ENCODE data around the gene MALAT1. TPM values are rescaled to one million over a fixed set of nuclear protein-coding genes. Genes with fewer than 3 reads are reported as not detected.

Gene MALAT1
- total and polyA plus RNA-seq, 2 experiments from 2014 or later, result 7,439 to 16,838 TPM

DNA sequence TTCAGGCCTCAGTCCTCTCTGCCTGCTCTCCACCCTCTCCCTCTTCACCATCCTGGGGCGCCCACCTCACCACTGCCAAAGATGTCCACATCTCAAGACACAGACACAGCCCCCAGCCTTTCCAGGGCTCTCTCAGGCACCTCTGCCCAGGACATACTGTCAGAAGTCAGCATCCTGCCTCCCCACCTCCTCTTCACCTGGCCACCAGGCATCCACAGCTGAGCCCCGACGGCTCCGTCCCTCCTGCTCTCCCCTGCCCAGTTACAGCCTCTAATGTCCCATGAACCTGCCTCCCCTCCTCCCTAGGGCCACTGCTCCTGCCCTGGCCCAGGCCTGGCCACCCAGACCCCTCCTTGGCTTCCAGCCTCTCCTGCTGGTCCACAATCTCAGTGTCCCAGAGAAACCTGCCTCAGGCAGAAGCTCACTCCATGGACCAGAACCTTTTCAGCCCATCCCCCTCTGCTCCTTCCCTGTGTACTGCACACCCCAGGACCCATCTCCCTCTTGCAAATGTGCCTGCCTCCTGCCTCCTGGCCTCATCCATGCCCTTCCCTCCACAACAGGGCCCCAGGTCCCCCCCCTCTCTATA is 56.1 kb downstream of the MALAT1 start:
- Histone ChIP-seq H3K27me3 (no peaks in the 10 kb centered on the region), H3K9me3 (ENCODE audit: low read depth) (no peaks in the 10 kb centered on the region), H3K27ac (no peak overlapping the region), H3K4me1 (ENCODE audit: low read depth) (peaks cover 29% of the 10 kb centered on the region), H3K36me3 (no peaks in the 10 kb centered on the region), H3K4me3 (no peak overlapping the region)
- TF ChIP-seq, protein P1, sequence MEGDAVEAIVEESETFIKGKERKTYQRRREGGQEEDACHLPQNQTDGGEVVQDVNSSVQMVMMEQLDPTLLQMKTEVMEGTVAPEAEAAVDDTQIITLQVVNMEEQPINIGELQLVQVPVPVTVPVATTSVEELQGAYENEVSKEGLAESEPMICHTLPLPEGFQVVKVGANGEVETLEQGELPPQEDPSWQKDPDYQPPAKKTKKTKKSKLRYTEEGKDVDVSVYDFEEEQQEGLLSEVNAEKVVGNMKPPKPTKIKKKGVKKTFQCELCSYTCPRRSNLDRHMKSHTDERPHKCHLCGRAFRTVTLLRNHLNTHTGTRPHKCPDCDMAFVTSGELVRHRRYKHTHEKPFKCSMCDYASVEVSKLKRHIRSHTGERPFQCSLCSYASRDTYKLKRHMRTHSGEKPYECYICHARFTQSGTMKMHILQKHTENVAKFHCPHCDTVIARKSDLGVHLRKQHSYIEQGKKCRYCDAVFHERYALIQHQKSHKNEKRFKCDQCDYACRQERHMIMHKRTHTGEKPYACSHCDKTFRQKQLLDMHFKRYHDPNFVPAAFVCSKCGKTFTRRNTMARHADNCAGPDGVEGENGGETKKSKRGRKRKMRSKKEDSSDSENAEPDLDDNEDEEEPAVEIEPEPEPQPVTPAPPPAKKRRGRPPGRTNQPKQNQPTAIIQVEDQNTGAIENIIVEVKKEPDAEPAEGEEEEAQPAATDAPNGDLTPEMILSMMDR (IDR thresholded peaks at IDR 0.05; ENCODE audit: low read depth, low read length), result no peak
- DNase-seq (ENCODE audit: low read depth in 1 of 2, low spot score in 1 of 2), result no peak

DNA sequence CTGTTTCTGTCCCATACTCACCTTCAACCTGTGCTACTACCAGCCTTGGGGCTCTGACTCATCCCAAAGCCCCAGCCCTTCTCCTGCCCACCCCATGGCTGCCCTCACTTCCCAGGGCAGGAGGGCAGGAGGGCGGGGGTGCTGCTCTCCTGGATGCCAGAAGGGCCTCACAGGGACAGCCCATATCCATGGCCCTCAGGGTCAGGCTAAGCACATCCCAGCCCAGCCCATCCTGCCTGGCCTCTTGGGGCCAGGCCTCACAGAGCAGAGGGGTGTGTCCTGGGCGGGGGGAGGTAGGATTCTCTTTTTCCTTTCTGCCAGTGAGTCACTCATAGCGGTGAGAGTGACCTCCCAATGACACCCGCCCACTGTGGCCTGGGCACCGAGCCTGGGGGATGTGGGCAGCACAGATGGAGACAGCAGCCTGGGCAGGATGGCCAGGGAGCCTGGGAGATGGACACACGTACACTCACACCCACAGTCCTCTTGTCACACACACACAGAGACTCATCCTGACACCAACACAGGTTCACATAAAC is 56.9 kb downstream of the MALAT1 start:
- Histone ChIP-seq H3K4me1 (ENCODE audit: low read depth) (peaks cover 34% of the 10 kb centered on the region), H3K27me3 (no peaks in the 10 kb centered on the region), H3K36me3 (no peaks in the 10 kb centered on the region), H3K27ac (no peak overlapping the region), H3K4me3 (no peak overlapping the region), H3K9me3 (ENCODE audit: low read depth) (no peaks in the 10 kb centered on the region)
- peak in 1 of 2 donors; percentile 81 for DNase-seq (ENCODE audit: low read depth in 1 of 2, low spot score in 1 of 2)
- TF ChIP-seq, protein P1 (IDR thresholded peaks at IDR 0.05; ENCODE audit: low read depth, low read length), result no peak

Other genes with a start within 250 kb of the MALAT1 start
- gene POLA2, start 237.1 kb upstream of the MALAT1 start, total RNA-seq, result 20.3 and 21.2 TPM in 2 replicates
- 20.3 and 31.7 TPM in 2 replicates for gene POLA2, start 237.1 kb upstream of the MALAT1 start, polyA plus RNA-seq
- 1.1 and 2.1 TPM in 2 replicates for gene CDC42EP2, start 184.2 kb upstream of the MALAT1 start, total RNA-seq
- 0.26 and 1.5 TPM in 2 replicates for gene CDC42EP2, start 184.2 kb upstream of the MALAT1 start, polyA plus RNA-seq
- gene DPF2, start 165.2 kb upstream of the MALAT1 start, total RNA-seq, result 57.3 and 86.1 TPM in 2 replicates
- gene DPF2, start 165.2 kb upstream of the MALAT1 start, polyA plus RNA-seq, result 83.9 and 130 TPM in 2 replicates
- gene TIGD3, start 144.3 kb upstream of the MALAT1 start, total RNA-seq, result 1.7 and 2.9 TPM in 2 replicates
- gene TIGD3, start 144.3 kb upstream of the MALAT1 start, polyA plus RNA-seq, result 0.88 and 1.2 TPM in 2 replicates
- 3.0 and 4.8 TPM in 2 replicates for gene SLC25A45, start 116.4 kb upstream of the MALAT1 start, total RNA-seq
- gene SLC25A45, start 116.4 kb upstream of the MALAT1 start, polyA plus RNA-seq, result 4.5 and 10.5 TPM in 2 replicates
- 36.3 and 64.6 TPM in 2 replicates for gene FRMD8, start 112.4 kb upstream of the MALAT1 start, total RNA-seq
- 26.8 and 32.6 TPM in 2 replicates for gene FRMD8, start 112.4 kb upstream of the MALAT1 start, polyA plus RNA-seq
- 3.4 and 11.3 TPM in 2 replicates for gene NEAT1, start 76.2 kb upstream of the MALAT1 start, total RNA-seq
- 4.2 and 5.6 TPM in 2 replicates for gene NEAT1, start 76.2 kb upstream of the MALAT1 start, polyA plus RNA-seq
- gene SCYL1, start 26.0 kb downstream of the MALAT1 start, total RNA-seq, result 157 and 168 TPM in 2 replicates
- 139 and 146 TPM in 2 replicates for gene SCYL1, start 26.0 kb downstream of the MALAT1 start, polyA plus RNA-seq
- 61.8 and 98.3 TPM in 2 replicates for gene LTBP3, start 59.3 kb downstream of the MALAT1 start, total RNA-seq
- 53.7 and 60.9 TPM in 2 replicates for gene LTBP3, start 59.3 kb downstream of the MALAT1 start, polyA plus RNA-seq
- 56.6 and 57.4 TPM in 2 replicates for gene ZNRD2, start 71.4 kb downstream of the MALAT1 start, total RNA-seq
- 55.7 and 70.5 TPM in 2 replicates for gene ZNRD2, start 71.4 kb downstream of the MALAT1 start, polyA plus RNA-seq
- gene FAM89B, start 73.5 kb downstream of the MALAT1 start, total RNA-seq, result 42.9 and 71.8 TPM in 2 replicates
- 96.0 and 132 TPM in 2 replicates for gene FAM89B, start 73.5 kb downstream of the MALAT1 start, polyA plus RNA-seq
- 14.9 and 50.5 TPM in 2 replicates for gene EHBP1L1, start 77.0 kb downstream of the MALAT1 start, total RNA-seq
- 14.2 and 30.0 TPM in 2 replicates for gene EHBP1L1, start 77.0 kb downstream of the MALAT1 start, polyA plus RNA-seq
- gene KCNK7, start 96.8 kb downstream of the MALAT1 start, total RNA-seq, result 0.25 TPM in 1 of 2 replicates, not detected in the other
- not detected in 2 replicates for gene KCNK7, start 96.8 kb downstream of the MALAT1 start, polyA plus RNA-seq
- gene MAP3K11, start 115.2 kb downstream of the MALAT1 start, total RNA-seq, result 44.8 and 63.1 TPM in 2 replicates
- 25.9 and 31.2 TPM in 2 replicates for gene MAP3K11, start 115.2 kb downstream of the MALAT1 start, polyA plus RNA-seq
- gene PCNX3, start 116.7 kb downstream of the MALAT1 start, total RNA-seq, result 40.9 and 42.7 TPM in 2 replicates
- 18.9 and 22.0 TPM in 2 replicates for gene PCNX3, start 116.7 kb downstream of the MALAT1 start, polyA plus RNA-seq
- 17.3 and 25.9 TPM in 2 replicates for gene SIPA1, start 139.1 kb downstream of the MALAT1 start, total RNA-seq
- gene SIPA1, start 139.1 kb downstream of the MALAT1 start, polyA plus RNA-seq, result 21.6 and 33.7 TPM in 2 replicates
- gene RELA, start 163.9 kb downstream of the MALAT1 start, total RNA-seq, result 39.8 and 51.9 TPM in 2 replicates
- 46.2 and 46.5 TPM in 2 replicates for gene RELA, start 163.9 kb downstream of the MALAT1 start, polyA plus RNA-seq
- 51.2 and 51.4 TPM in 2 replicates for gene KAT5, start 213.2 kb downstream of the MALAT1 start, total RNA-seq
- 37.7 and 63.7 TPM in 2 replicates for gene KAT5, start 213.2 kb downstream of the MALAT1 start, polyA plus RNA-seq
- 83.7 and 108 TPM in 2 replicates for gene RNASEH2C, start 221.8 kb downstream of the MALAT1 start, total RNA-seq
- gene RNASEH2C, start 221.8 kb downstream of the MALAT1 start, polyA plus RNA-seq, result 71.5 and 84.4 TPM in 2 replicates

Measured in cardiac muscle cell (in vitro differentiated cells and primary cell).